ENCODE measurements around the gene SORCS2.

Gene SORCS2

GRCh38 chr4:7559316-7559715 is 367.0 kb downstream of the SORCS2 start:
- no peak for TF ChIP-seq FOXM1 (IDR thresholded peaks at IDR 0.05; ENCODE audit: borderline replicate concordance, low read depth)
- TF ChIP-seq ZBTB7A (IDR thresholded peaks at IDR 0.05; ENCODE audit: low read depth) = no peak
- no peak for TF ChIP-seq TAF1 (IDR thresholded peaks at IDR 0.05; ENCODE audit: low read depth)
- no peak for TF ChIP-seq TEAD4 (IDR thresholded peaks at IDR 0.05)
- TF ChIP-seq EP300 (IDR thresholded peaks at IDR 0.05; ENCODE audit: borderline replicate concordance) = no peak
- TF ChIP-seq EGR1 (IDR thresholded peaks at IDR 0.05) = no peak
- TF ChIP-seq NFIC (IDR thresholded peaks at IDR 0.05) = no peak
- TF ChIP-seq CREB1 (IDR thresholded peaks at IDR 0.05; ENCODE audit: low read depth) = no peak
- no peak for TF ChIP-seq RAD21 (IDR thresholded peaks at IDR 0.05; ENCODE audit: low read depth)
- TF ChIP-seq REST (IDR thresholded peaks at IDR 0.05; ENCODE audit: low read depth) = no peak
- no peak for TF ChIP-seq CEBPB (IDR thresholded peaks at IDR 0.05)
- TF ChIP-seq, protein P1, sequence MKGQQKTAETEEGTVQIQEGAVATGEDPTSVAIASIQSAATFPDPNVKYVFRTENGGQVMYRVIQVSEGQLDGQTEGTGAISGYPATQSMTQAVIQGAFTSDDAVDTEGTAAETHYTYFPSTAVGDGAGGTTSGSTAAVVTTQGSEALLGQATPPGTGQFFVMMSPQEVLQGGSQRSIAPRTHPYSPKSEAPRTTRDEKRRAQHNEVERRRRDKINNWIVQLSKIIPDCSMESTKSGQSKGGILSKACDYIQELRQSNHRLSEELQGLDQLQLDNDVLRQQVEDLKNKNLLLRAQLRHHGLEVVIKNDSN (IDR thresholded peaks at IDR 0.05) = no peak
- no peak for TF ChIP-seq TCF12 (IDR thresholded peaks at IDR 0.05; ENCODE audit: low read depth)
- TF ChIP-seq, protein P2, sequence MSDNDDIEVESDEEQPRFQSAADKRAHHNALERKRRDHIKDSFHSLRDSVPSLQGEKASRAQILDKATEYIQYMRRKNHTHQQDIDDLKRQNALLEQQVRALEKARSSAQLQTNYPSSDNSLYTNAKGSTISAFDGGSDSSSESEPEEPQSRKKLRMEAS (IDR thresholded peaks at IDR 0.05) = no peak
- TF ChIP-seq YY1 (IDR thresholded peaks at IDR 0.05; ENCODE audit: low read depth) = no peak

GRCh38 chr4:7559741-7560395 is 367.5 kb downstream of the SORCS2 start:
- TF ChIP-seq TEAD4 (IDR thresholded peaks at IDR 0.05) = no peak
- no peak for TF ChIP-seq EP300 (IDR thresholded peaks at IDR 0.05; ENCODE audit: borderline replicate concordance)

DNA sequence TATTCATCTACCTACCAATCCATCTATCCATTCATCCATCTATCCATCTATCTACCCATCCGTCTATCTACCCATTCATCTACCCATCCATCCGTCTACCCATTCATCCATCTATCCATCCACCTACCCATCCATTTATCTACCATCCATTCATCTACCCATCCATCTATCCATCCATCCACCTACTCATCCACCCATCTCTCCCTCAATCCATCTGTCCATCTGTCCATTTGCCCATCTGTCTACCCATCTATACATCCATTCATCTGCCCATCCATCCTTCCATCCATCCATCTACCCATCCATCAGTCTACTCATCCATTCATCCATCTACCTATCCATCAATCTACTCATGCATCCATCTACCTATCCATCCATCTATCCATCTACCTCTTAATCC is 369.2 kb downstream of the SORCS2 start:
- no peak for TF ChIP-seq NFIC (IDR thresholded peaks at IDR 0.05)
- TF ChIP-seq CEBPB (IDR thresholded peaks at IDR 0.05) = no peak
- no peak for TF ChIP-seq YY1 (IDR thresholded peaks at IDR 0.05; ENCODE audit: low read depth)
- no peak for TF ChIP-seq CREB1 (IDR thresholded peaks at IDR 0.05; ENCODE audit: low read depth)
- TF ChIP-seq ZBTB7A (IDR thresholded peaks at IDR 0.05; ENCODE audit: low read depth) = no peak
- no peak for TF ChIP-seq REST (IDR thresholded peaks at IDR 0.05; ENCODE audit: low read depth)
- TF ChIP-seq, protein P2 (IDR thresholded peaks at IDR 0.05) = no peak
- TF ChIP-seq, protein P1 (IDR thresholded peaks at IDR 0.05) = no peak
- no peak for TF ChIP-seq TAF1 (IDR thresholded peaks at IDR 0.05; ENCODE audit: low read depth)
- no peak for TF ChIP-seq EP300 (IDR thresholded peaks at IDR 0.05; ENCODE audit: borderline replicate concordance)
- no peak for TF ChIP-seq TCF12 (IDR thresholded peaks at IDR 0.05; ENCODE audit: low read depth)
- no peak for TF ChIP-seq EGR1 (IDR thresholded peaks at IDR 0.05)
- TF ChIP-seq RAD21 (IDR thresholded peaks at IDR 0.05; ENCODE audit: low read depth) = no peak
- no peak for TF ChIP-seq TEAD4 (IDR thresholded peaks at IDR 0.05)
- TF ChIP-seq FOXM1 (IDR thresholded peaks at IDR 0.05; ENCODE audit: borderline replicate concordance, low read depth) = no peak

GRCh38 chr4:7564242-7564641 is 371.9 kb downstream of the SORCS2 start:
- TF ChIP-seq RAD21 (IDR thresholded peaks at IDR 0.05; ENCODE audit: low read depth) (no peak), ZBTB7A (IDR thresholded peaks at IDR 0.05; ENCODE audit: low read depth) (no peak), EGR1 (IDR thresholded peaks at IDR 0.05) (no peak), CEBPB (IDR thresholded peaks at IDR 0.05) (no peak), YY1 (IDR thresholded peaks at IDR 0.05; ENCODE audit: low read depth) (no peak), FOXM1 (IDR thresholded peaks at IDR 0.05; ENCODE audit: borderline replicate concordance, low read depth) (no peak)

GRCh38 chr4:7565483-7565882 is 373.1 kb downstream of the SORCS2 start:
- TF ChIP-seq NFIC (IDR thresholded peaks at IDR 0.05) = no peak
- TF ChIP-seq CEBPB (IDR thresholded peaks at IDR 0.05) = no peak
- TF ChIP-seq EGR1 (IDR thresholded peaks at IDR 0.05) = no peak
- no peak for TF ChIP-seq TCF12 (IDR thresholded peaks at IDR 0.05; ENCODE audit: low read depth)
- TF ChIP-seq ZBTB7A (IDR thresholded peaks at IDR 0.05; ENCODE audit: low read depth) = no peak
- TF ChIP-seq, protein P2 (IDR thresholded peaks at IDR 0.05) = no peak
- no peak for TF ChIP-seq CREB1 (IDR thresholded peaks at IDR 0.05; ENCODE audit: low read depth)
- TF ChIP-seq, protein P1 (IDR thresholded peaks at IDR 0.05) = no peak
- no peak for TF ChIP-seq TEAD4 (IDR thresholded peaks at IDR 0.05)
- TF ChIP-seq YY1 (IDR thresholded peaks at IDR 0.05; ENCODE audit: low read depth) = no peak
- no peak for TF ChIP-seq TAF1 (IDR thresholded peaks at IDR 0.05; ENCODE audit: low read depth)
- no peak for TF ChIP-seq FOXM1 (IDR thresholded peaks at IDR 0.05; ENCODE audit: borderline replicate concordance, low read depth)
- no peak for TF ChIP-seq RAD21 (IDR thresholded peaks at IDR 0.05; ENCODE audit: low read depth)
- no peak for TF ChIP-seq REST (IDR thresholded peaks at IDR 0.05; ENCODE audit: low read depth)

Data from Ishikawa (cell line).